HG03095 (cell line): ENCODE data around the gene LBP.
"Not testable (repeated sequence)": the region's sequence is repeated elsewhere in the genome, so short reads cannot be mapped to it uniquely, and the experiment has no call there.

ENCODE experiments used
- ATAC-seq: cut with Tn5 transposase; IDR thresholded peaks from one replicate; pipeline ENCODE4 v1.9.1; 2021; ENCODE audit warnings: moderate library complexity; ENCODE audit not compliant: unreplicated experiment

LBP gene

DNA sequence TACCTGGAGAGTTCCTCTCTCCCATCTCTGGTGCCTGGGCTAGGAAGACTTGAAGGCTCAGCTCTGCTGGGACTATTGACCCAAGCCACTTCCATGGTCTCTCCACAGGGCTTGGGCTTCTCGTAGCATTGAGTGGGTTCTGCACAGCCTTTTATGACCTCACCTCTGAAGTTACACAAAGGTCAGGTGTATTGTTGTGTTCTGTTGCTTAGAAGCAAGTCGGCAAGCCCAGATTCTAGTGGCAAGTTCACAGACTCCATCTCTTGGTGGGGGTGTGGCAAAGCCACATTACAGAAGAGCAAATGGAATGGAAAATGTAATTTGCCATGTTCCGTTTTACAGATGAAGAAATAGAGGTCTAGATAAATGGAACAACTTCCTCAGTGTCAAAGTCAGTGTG, 28.9 kb upstream of the LBP start:
- no peak for ATAC-seq

DNA sequence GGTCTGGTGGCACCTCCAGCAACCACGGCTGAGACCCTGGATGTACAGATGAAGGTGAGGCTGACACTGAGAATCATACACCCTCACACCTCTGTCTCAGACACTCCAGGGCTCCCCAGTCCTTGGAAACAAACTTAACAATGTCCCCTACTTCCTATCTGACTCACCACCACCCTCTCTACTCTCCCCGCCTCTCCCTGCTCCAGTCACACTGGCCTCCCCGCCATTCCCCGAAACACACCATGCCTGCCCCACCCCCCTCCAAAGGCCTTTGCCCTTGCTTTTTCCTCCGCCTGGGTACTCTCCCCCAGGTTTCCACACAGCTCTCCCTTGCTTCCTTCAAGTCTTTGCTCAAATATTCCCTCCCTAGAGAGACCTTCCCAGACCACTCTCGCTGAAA, 26.1 kb upstream of the LBP start:
- no peak for ATAC-seq

DNA sequence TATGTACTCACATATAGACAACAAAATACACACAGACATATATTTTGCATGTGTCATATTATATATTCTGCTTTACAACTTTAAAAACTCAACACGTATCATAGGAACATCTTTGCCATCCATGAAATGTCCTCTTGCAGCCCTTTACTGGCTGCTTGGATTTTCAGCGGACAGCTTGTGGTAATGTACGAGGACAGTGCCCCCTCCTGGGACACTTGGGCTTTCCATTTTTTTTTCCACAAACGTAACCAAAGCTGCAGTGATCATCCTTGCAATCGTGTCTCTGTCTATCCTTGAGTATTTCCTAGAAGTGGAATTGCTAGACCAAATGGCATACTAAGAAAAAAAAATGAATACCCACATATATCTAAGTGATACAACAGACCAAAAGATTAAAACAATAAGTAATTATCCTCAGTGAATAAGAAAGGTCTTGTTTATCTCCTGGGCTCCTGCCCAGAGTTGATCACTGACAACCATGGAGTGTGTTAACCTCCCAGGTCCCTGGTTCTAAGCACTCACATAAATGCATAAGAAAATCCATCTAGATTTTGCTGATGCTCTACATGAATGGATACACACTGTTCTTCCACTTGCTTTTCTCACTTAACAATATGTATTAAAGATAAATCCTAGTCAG, 24.2 kb upstream of the LBP start:
- no peak for ATAC-seq

DNA sequence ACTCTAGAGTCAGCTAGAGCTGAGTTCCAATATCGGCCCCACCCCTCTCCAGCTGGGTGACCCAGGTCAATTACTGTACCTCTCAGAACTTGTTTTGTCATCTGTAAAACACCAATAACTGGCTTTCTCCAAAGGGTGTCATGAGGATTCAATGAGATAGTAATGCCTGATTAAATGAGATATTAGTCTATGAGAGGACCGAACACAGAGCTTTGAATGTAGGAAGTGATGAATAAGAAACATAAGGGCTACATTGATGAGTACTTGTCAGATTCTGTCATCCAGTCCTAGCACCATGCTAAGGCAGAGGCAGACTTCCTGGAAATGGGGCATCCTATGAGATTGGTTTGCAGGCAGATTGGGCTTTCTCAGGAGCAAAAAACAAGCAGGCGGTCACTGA, 22.1 kb upstream of the LBP start:
- ATAC-seq = no peak

DNA sequence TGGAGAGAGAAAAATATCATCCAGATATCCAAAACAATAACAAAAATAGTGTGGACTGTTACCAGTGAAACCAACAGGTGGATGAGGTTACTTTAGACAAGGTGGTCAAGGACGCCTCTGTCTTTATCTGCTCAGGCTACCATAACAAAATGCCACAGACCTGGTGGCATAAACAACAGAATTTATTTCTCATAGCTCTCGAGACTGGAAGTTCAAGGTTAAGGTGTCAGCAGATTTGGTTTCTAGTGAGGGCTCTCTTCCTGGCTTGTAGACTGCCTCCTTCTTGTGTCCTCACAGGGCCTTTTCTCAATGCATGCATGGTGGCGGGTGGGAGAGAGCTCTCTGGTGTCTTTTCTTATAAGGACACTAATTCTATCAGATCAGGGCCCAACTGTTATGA, 21.1 kb upstream of the LBP start:
- ATAC-seq = no peak

DNA sequence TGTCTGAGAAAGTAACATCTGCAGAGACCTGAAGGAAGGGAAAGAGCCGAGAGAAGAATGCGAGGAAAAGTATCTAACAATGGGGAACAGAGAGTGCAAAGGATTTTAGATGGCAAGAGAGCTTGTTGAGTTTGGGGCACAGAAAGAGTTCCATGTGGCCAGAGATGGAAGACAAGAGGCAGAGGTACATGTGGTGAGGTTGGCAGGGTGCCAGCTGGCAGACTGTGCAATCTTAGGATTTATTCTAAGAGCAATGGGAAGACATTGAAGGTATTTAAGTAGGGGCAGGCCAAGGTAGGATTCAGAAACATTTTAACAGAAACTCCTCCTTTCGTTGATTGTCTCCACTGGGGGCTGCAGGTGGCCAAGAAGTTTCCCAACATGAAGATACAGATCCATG, 20.4 kb upstream of the LBP start:
- no peak for ATAC-seq

DNA sequence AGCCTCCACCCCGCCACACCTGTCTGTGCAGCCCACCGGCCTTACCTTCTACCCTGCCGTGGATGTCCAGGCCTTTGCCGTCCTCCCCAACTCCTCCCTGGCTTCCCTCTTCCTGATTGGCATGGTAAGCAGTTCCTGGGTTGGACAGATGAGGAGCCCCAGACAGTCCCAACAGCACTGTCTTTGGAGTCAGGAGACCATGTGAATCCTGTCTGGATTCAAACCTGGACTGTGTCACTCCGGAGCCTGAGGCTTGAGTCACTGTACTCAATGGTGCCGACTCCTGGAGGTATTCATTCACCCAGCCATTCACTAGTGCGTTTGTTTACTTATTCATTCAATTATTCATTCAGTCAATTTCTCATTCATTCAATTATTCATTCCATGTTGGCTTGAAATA, 20.0 kb upstream of the LBP start:
- no peak for ATAC-seq

DNA sequence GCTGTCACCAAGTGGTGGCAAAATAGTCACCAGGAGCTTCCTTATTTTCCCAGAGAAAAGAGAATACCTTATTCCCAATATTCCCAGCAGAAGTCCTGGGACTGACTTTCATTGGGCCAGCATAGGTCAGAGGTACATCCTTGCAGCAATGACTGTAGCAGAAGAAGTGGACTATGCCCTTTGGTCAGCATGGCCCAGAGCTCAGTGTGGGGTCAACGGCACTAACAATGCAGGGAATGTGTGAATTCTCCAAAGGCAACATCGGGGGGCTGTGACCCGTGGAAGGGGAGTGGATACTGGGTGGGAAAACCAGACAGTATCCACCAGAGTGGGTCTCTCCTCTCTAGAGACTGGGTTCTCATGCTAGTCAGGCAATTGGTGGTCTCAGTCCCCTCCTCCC, 15.6 kb upstream of the LBP start:
- no peak for ATAC-seq

DNA sequence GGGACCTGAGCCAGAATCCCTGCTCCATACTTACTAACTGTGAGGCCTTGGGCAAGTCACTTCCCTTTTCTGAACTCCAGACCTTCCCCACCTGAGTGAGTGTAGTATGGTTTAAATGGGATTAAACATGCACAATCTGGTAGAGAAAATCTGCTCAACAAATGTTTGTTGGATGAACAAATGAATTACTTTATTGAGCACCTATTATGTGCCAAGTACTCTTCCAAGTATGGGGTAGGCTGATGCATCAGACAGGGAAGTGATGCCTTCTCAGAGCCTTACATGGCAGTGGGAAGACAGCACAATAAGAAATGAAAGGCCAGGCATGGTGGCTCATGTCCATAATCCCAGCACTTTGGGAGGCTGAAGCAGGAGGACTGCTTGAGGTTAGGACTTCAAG, 15.0 kb upstream of the LBP start:
- no peak for ATAC-seq

DNA sequence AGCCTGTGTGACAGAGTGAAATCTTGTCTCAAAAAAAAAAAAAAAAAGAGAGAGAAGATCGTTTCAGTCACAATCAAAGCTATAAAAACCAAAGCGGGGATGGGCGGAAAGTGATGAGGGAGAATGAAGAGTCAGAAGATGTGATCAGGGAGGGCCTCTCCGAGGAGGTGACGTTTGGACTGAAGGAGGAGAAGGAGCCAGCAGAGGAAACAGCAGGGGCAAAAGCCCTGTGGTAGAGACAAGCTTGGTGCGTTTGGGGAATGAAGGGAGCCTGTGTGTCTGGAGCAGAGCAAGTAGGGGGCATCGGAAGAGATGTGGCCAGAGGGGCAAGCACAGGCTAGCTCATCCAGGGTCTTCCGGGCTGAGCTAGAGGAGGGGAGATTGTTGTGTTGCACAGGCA, 14.5 kb upstream of the LBP start:
- no peak for ATAC-seq

DNA sequence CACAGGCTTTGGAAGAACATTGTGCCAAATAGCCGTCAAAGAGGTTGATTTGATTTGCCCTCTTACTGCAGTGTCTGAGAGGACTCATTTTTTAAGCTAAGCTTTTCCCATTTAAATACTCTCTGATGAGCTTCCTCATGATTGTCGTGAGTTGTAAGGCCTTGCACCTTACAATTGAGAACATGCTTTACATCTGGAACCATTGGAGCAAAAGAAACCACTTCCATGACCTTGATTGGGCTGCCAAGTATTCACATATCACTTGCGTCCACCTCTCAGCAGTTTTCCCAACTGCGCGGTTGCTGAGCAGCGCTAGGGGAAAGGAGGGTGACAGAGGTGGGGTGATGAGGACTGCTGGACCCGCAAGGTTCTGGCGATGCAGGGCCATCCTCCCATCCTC, 12.3 kb upstream of the LBP start:
- ATAC-seq = no peak

DNA sequence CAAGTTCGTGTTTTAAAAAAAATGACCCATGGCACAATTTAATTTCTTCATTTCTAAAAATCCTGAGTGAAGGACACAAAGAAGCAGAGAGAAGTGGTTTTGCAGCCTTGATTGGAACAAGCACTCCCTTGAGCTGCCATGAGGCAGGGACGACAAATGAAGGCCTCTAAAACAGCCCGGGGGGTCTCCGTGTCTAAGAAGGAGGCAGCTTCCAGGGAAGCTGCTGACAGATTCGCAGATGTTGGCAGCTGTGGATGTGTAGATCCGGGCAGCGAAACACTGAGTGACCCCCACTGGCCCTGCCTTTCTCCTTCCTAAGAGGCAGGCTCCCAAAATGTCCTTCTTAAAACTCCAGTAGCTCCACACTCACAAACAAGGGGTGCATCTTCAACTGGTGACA, 9.6 kb upstream of the LBP start:
- ATAC-seq = no peak

DNA sequence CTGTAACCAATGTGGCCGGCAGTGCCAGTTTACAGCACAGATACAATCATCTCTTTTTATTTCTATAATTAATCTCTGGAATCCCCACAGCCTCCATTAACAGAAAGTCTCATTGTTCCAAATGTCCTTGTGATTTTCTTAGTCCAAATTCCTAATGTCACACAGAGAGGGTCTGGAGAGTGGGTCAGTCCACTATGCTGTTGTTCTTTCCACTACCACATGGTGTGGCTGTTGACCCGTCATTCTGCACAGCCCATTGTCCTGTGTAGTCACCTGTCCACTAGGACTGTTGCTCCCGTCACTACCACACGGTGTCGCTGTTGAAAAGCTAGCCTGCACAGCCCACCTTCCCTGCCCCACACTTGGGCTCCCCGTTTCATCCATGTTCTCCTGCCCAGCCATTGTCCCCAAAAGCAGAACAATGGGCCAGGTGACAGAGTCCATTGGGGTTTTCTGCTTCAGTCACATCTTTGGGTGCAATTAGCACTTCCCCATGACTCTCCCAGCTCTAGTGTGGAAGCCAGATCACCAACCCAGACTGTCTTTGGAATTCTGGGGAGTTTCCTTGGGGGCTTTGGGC, 8.6 kb upstream of the LBP start:
- no peak for ATAC-seq

DNA sequence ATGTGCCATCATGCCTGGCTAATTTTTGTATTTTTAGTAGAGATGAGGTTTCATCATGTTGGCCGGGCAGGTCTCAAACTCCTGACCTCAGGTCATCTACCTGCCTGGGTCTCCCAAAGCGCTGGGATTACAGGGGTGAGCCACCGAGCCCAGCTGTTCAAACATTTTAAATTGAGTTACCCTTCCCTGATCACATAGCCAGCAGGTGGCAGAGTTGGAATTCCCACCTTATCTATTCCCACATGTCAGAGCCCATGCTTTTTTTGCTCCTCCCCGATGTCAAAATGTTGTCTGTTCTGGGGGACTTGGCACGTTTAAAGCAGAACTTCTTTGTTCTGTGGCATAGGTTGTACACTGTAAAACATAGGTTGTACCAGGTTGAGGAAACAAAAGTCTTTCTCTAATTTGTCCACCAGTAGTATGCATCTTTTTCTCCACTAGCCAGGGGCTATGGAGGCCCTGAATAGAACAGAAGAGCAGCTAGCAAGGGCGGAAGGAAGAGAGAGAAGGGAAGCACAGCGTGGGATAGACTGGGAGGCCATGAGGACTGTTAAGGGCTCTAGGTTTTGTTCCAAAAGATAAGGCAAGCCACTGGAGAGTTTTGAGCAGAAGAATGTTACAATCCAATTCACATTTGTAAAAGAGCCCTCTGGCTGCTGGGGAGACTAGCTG, 7.3 kb upstream of the LBP start:
- ATAC-seq = no peak

DNA sequence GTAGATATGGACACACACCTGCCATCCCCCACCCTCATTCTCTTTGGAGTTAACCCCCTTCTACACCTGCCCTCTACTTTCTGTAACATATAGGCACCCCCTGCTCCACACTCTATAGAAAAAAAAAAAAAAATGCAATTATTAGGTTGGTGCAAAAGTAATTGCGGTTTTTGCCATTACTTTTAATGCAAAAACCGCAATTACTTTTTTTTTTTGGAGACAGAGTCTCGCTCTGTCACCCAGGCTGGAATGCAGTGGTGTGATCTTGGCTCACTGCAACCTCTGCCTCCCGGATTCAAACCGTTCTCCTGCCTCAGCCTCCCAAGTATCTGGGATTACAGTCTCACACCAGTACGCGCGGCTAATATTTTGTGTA, 6.8 kb upstream of the LBP start:
- not testable (repeated sequence) for ATAC-seq

DNA sequence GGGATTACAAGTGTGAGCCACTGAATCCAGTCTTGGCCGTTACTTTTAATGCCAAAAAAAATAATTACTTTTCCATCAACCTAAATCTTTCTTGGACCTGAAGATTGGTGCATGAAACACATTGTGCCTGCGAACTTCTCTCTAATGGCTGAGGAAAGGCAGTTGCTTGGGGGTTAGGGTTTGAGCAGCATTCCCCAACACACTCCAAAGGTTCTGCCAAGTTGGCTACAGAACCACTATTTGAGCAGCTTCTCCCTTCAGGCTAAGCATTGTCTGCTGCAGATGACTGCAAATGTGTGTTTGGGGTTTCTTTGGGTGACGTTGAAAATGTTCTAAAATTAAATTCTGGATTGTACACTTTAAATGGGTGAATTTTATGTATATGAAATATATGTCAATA, 6.3 kb upstream of the LBP start:
- no peak for ATAC-seq

DNA sequence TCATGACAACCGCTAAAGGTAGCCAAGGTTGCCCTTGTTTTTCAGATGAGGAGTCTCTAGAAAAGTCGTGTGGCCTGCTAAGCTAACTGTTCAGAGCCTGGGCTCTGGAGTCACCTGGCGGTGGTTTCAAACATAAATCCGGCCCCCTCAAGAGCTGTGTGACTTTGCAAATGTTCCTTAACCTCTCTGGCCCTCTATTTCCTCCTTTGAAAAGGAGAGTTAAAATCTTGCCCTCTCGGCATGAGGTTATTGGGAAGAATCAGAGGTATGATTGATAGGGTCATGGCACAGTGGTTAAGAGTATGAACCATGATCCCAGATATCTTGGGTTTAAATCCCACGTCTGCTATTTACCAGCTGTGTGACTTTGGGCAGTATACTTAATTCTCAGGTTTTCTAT, 5.6 kb upstream of the LBP start:
- ATAC-seq = no peak

DNA sequence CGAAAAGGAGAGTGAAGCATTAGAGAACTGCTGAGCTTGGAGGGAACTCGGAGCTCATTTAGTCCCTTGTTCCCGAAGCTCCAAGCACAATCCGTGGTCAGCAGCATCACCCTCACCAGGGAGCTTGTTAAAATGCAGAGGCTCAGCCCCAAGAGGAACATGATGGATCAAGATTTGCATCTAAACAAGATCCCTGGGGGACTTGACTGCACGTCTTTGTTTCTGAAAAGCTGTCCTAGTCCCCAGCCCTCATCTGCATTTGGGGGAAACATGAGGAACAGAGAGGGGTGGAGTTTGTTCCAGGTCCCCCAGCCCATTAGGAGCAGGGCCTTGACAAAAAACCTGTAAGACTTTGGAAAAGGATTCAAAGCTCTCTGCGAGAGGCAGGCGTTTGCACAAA, 4.1 kb upstream of the LBP start:
- no peak for ATAC-seq

DNA sequence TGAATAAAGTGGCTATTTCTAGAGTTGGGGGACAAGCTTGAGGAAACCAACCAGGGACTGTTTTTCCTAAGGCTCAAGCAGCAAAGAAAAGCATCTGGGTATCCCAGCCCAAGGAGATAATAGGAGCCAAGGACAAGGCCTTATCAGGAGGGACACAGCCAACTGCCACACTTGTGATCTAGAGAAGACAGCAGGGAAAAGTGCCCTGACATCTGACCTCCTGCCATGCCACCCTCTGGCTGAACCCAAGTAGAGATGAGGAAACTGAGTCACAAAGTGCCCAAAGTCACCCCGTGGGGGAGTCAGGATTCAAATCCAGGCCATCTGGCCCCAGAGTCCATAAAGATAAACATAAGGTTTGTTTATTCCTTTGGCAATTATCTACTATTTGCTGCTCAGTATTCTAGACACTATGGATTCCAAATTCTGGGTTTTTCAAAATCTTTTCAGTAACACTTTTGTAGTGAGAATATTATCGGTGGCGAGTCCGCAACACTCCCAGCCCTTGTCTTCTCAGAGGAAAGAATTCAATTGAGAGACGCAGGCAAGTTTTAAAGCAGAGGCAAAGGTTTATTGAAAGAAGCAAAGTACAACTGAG, 3.5 kb upstream of the LBP start:
- ATAC-seq = no peak

DNA sequence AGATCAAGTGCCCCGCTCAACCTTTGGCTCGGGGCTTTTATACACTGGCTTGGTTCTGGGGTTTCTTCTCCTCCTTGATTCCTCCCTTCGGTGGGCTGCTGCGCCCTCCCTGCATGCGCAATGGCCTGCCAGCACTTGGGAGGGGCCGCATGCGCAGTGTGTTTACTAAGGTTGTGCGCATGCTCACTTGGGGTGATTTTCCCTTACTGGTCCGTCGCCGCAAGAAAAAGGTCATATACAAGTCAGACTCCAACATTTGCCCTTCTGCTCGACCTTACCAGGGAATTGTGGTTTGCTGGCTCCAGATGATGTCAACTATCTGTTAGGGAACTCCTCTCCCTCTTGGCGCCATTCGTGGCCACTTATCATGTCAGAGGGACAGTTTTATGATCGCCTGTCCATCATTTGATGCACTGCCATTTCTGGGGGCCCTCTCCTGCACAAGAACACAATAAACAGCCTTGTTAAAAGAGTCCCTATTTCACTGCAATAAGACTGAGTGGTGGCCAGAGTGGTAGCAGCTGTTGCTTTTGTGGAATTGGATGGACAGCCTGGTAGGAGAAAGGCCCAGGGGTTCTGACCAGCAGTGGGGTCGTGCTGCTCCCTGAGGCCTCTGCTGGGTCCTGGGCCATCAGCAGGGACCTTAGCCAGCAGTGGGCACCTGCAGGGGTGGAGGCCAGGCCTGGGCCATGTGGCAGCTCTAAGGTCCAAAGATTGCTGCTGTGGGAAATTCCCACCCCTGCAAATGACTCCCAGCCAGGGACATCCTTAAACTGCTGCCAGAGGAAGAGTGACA, 2.8 kb upstream of the LBP start:
- ATAC-seq = no peak

DNA sequence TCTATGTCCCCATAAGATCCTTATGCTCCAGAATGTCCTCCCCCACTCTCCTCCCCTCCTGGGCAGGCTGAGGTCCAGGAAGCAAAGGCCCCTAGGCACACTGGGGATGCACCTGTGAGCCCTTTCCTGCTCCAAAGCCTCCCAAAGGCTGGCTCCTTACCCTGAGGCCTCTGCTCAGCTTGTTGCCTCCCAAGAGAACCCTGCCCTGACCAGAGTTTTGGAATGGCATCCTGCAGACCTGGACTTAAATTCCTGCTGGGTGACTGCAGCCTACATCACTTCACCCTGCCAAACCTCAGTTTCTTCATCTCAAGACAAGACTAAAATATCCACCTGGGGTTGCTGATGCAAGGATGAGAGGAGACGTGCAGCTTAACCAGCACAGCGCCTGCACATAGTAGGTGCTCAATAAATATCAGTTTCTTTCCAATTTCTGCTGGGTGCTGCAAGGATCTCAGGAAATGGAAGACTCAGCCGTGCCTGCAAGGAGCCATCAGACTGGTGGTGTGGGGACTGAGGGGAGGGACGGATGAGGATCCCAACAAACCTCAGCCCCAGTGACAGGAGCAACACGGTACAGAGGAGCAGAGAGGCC, 2.1 kb upstream of the LBP start:
- ATAC-seq = no peak
